Amygdala (tissue), 56 donors: ENCODE data around the gene CDK19.
A peak's percentile ranks its signal among the peaks of the same experiment; 100 is the strongest.

ENCODE experiments used
- DNase-seq, 56 donors: peaks; one replicate each; lab custom pipeline; 2025; lab: John Stamatoyannopoulos, UW

Gene CDK19

DNA sequence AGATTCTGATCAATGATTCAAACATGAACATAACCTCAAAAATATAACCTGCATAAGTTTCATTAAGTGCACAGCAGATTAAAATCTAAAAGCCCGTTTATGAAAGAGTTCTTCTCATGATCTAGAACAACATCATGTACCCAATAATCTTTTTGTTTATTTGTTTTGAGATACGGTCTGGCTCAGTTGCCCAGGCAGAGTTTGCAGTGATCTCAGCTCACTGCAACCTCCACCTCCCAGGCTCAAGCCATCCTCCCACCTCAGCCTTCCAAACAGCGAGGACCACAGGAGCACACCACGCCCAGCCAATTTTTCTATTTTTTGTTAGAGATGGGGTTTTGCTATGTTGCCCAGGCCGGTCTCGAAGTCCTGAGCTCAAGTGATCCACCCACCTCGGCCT is 149.7 kb downstream of the CDK19 start:
- no peak for DNase-seq

DNA sequence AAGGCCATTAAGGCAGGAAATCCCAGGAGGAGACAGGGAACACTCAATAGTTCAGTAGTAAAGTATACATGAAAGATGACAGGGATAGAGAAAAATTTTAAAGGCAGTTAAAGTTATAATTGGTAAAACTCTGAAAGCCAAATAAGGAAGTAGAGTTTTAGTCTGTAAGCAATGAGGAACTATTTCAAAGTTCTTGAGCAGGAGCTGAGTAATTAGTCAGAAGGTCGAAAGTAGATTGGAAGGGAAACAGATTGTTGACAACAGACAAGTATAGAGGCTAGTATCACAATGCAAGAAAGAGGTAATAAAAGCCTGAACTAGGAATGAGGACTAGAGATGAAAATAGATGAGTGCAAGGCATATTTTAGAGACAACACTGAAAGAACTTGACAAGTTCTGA is 150.3 kb downstream of the CDK19 start:
- no peak for DNase-seq

- no peak for DNase-seq
These were observed 152.6 kb downstream of the CDK19 start for GRCh38 chr6:110662490-110663211.

DNA sequence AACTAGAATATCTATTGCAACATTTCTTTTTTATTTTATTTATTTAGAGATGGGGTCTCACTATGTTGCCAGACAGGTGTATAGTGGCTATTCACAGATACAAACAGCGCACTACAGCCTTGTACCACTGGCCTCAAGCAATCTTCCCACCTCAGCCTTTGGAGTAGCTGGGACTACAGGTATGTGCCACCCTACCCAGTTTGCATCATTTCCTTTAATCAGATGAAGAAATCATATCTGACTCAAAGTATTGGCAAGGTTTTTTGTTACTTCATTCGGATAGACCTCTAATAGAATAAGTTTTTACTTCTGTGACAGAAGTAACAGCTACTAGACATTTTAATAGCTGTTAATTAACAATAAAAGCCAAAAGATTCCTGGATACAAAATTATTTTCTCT is 153.9 kb downstream of the CDK19 start:
- no peak for DNase-seq

GRCh38 chr6:110660066-110660655 is 155.1 kb downstream of the CDK19 start:
- no peak for DNase-seq

DNA sequence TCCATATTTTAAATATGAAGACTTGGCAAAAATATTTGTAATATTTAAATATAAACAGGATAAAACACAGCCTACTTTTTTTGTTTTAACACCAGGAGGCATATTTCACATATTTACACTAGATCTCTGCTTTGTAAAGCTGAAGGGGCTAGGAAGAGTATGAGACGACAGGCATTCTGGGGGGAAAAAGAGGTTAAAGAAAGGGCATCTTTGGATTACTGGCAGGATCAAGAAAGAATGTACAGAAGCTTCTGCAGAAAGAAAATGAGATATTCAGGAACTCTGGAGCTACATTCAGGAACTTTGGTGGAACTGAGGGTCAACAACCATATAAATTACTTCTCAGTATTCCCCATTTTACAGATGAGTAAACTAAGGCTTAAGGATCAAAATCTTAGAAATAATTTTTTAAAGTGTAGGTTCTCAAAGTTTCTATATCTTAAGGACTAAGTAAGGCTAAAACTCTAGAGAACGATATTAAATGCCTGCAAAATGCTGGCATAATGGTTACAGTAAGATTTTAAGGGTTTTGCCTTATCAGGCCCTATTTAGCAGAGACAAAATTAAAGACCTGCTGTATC is 156.5 kb downstream of the CDK19 start:
- no peak for DNase-seq

- DNase-seq = peak in 4 of 56 donors; percentile 9 to 44 (median 11)
These were observed 158.8 kb downstream of the CDK19 start for GRCh38 chr6:110656492-110656891.

DNA sequence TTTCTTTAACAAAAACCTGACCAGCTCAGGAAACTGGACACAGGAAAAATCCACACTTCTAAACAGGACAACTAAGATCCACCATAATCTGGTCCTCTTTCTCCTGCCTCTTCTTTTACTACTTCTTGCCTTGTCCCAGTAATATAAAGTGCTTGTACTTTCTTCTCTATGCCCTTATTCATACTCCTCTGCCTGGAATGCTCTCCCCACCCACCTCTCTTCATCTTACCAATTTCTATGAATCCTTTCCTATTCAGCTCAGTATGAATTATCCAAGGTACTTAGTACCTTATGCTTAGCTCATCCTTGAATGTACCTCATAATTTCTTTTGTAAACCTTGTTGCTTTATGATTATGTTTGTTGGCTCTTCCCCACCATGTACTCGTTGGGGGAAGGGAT is 159.4 kb downstream of the CDK19 start:
- DNase-seq = no peak

DNA sequence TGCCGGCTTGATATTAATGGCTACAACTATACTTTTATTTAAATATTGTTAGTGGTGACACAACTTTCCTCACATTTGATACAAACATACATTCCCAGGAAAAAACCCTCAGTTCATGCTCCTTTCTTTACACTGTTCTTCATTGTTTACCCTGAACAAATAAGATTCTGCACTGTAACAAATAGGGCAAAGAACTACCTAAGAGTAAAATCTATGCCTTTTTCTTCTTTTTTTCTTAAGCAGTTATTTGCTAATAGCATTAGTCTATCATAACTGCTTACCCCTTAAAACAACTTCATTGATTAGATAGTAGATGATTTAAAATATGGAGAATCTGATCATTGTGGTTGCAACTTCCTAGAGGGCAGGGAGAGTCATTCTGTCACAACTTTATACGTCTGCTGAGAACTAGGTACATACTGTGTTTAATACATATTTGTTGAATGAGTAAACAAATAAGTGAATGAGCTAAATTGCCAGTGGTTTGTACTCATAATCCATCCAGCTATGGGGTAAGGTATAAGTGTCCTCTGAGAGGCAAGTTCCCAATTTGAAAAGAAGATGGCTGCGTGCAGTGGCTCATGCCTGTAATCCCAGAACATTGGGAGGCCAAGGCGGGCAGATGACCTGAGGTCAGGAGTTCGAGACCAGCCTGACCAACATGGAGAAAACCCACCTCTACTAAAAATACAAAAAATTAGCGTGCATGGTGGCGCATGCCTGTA is 161.0 kb downstream of the CDK19 start:
- no peak for DNase-seq

GRCh38 chr6:110653381-110653780 is 161.9 kb downstream of the CDK19 start:
- peak in 1 of 56 donors; percentile 46 for DNase-seq

DNA sequence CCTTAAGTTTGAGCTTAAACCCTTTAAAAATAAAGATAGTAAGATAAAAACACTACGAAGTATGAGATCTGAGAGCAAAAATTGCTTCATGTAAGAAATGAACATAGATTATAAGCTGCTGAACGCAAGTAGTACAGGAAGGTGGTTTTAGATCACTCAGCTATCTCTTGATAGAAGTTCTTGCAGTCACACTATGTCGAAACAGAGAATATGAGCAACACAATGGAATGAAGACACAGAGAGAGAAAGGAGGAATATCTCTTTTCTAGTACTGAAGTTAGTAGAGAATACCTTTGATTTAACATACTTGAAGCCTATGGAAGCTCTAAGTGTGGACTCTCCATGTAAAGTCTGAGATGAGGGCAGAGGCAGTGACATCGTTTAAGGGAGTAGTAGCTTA is 162.7 kb downstream of the CDK19 start:
- DNase-seq = no peak

DNA sequence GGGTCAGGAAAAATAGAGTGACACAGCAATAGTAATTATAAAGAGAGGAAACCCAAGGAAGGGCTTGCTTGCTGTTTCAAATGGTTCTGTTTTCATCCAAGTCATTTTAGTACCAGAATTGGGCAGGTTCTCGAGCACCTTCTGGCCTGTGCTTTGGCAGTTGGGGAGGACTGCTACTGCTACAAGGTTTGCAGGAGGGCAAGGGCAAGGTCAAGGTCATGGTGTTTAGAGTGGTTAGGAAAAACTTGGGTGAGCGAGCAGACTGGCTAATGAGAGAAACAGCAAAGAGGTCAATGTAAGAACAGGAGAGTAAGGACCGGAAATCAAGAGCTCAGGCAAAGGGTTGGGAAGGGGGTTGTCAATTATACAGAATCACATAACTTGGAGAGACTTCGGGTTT is 164.5 kb downstream of the CDK19 start:
- DNase-seq = no peak

DNA sequence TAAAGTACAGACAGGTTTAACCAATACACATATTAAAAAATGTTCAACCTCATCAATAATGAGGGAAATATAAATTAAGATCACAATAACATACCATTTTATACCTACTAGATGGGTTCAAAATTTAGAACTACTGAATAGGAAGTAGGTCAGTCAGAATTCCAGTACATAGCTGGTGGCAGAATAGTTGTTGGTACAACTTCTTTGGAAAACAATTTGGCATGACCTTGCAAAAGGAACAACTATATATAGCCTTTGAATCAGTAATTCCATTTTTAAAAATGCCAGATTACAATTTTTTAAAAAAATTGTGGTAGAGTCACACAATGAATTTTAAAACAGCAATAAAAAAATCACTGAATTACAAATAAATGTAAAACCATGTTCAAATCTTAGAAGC is 165.6 kb downstream of the CDK19 start:
- no peak for DNase-seq

GRCh38 chr6:110646951-110647910 is 168.0 kb downstream of the CDK19 start:
- DNase-seq = no peak

GRCh38 chr6:110646419-110646698 is 168.9 kb downstream of the CDK19 start:
- DNase-seq = no peak

DNA sequence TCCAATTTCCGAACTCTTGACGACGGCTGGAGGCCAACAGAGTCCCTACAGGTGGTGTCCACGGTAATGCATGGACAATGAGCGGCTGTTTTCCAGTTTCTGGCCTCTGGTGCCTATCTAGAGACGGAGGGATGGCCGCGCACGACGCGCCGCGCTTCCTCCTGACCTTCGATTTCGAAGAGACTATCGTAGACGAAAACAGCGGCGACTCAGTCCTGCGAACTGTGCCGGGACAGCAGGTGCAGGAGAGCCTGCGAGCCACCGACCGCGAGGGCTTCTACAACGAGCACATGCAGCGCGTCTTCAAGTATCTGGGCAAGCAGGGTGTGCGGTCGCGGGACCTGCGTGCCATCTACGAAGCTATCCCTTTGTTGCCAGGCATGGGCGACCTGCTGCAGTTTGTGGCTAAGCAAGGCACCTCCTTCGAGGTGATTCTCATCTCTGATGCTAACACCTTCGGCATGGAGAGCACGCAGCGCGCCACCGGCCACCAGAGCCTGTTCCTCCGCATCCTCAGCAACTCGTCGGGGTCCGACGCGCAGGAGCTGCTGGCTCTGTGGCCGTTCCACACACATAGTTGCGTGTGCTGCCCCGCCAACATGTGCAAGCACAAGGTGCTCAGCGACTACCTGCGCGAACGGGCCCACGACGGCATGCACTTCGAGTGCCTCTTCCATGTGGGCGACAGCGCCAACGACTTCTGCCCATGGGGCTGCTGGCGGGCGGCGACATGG is 169.4 kb downstream of the CDK19 start:
- DNase-seq = no peak

- no peak for DNase-seq
These were observed 172.1 kb downstream of the CDK19 start for GRCh38 chr6:110643175-110643574.

GRCh38 chr6:110642711-110643110 is 172.6 kb downstream of the CDK19 start:
- DNase-seq = no peak

DNA sequence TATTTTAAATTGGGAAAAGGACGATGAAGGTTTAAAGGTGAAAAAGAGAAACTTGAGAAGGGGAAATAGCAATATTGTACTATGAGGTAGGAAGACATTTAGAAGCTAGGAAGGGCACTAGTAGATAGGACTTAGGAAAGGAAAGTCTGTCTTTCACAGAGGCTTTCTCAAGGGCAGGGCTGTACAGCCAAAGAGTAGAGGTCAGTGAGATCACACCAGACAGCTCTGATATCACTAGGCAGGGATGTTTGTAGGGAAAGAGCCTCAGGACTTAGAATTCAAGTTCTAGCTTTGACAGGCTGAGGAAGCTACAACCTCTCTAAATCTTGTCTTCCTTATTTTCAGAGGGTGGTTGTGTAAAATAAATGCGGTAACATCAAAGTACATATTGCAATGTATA is 178.5 kb downstream of the CDK19 start:
- no peak for DNase-seq

GRCh38 chr6:110635096-110635495 is 180.2 kb downstream of the CDK19 start:
- no peak for DNase-seq
